Uterus (tissue), 4 donors: ENCODE measurements around the gene NR1D2. TPM values are rescaled to one million over a fixed set of nuclear protein-coding genes. Genes with fewer than 3 reads are reported as not detected.

Source experiments
- DNase-seq, 2 donors: peaks; one replicate each; pipeline ENCODE4 v3.0.0-alpha.2; 2019 to 2020
- H3K27ac ChIP-seq, 2 donors: fragments of 200-600 bp; sonication (generic); 1 replicate in 1 of 2; 2 replicates in 1 of 2; pipeline ENCODE4 v1.5.1; 2016 to 2018
- H3K27me3 ChIP-seq, 2 donors: fragments of 200-600 bp; sonication (generic); one replicate each; pipeline ENCODE4 v1.5.1; 2018 to 2019; ENCODE audit warnings: control low read depth in 1 of 2
- H3K36me3 ChIP-seq, 2 donors: fragments of 200-600 bp; sonication (generic); one replicate each; pipeline ENCODE4 v1.5.1; 2019; ENCODE audit warnings: control low read depth in 1 of 2
- H3K4me1 ChIP-seq, 2 donors: fragments of 200-600 bp; sonication (generic); one replicate each; pipeline ENCODE4 v1.5.1; 2018 to 2019; ENCODE audit warnings: control low read depth in 1 of 2
- H3K4me3 ChIP-seq, 2 donors: fragments of 200-600 bp; sonication (generic); 1 replicate in 1 of 2; 2 replicates in 1 of 2; pipeline ENCODE4 v1.5.1; 2018 to 2019; ENCODE audit warnings: mild to moderate bottlenecking in 1 of 2
- H3K9me3 ChIP-seq, 2 donors: fragments of 200-600 bp; sonication (generic); one replicate each; pipeline ENCODE4 v1.5.1; 2019; ENCODE audit warnings: control low read depth in 1 of 2
- POLR2A ChIP-seq, 2 donors: fragments of 450-650 bp; IDR thresholded peaks; one replicate each; pipeline ENCODE4 v1.6.1; 2016; ENCODE audit warnings: antibody characterized with exemption in 2 of 2, mild to moderate bottlenecking in 1 of 2, moderate library complexity in 1 of 2
- intact Hi-C: fragments of 100-400 bp; cut with DNase I; formaldehyde crosslinking; loops from one replicate; pipeline ENCODE4 v1.15.1; 2023; ENCODE audit warnings: low total_unique reads
- total RNA-seq, 4 donors: library from RNA; depleted of rRNA in 3 of 4; stranded (reverse); fragments of >200 nt in 3 of 4; gene quantifications; one replicate each; pipeline versions ENCODE4 v1.1.0 to v1.2.4, GENCODE V29; 2014 to 2023
- TF ChIP-seq, protein P1 (sequence below), 4 experiments: fragments of 200-600 bp in 2 of 4; fragments of 450-650 bp in 2 of 4; sonication (generic) in 2 of 4; IDR thresholded peaks; one replicate each; pipeline ENCODE4 v1.5.1; 2016 to 2019; ENCODE audit warnings: antibody characterized with exemption in 4 of 4, mild to moderate bottlenecking in 2 of 4, moderate library complexity in 1 of 4
- donor health status: DM: yes; HTN: yes; CAD: no.

Gene NR1D2
- total RNA-seq, 4 donors from 2014 or later = 36.8 to 95.7 (median 60.2) TPM

DNA sequence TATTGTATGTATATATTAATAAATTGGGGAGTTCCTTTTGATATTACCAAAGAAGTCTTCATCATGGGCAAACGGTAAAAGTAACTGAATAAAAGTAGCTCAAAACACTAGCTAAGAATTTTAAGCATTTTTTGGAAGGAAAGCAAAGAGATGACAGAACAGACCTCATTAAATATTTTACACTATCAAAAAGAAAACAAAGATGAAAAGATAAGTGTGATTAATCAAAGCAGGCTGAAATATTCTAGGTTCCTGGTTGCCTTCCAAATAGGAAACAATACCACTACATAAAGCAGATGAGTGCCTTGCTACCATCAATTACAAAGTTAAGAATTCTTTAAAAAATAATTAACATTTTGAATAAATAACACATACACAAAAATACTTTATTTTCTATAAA is 31.9 kb upstream of the NR1D2 start:
- H3K9me3 ChIP-seq = no peaks in the 10 kb centered on the region
- no peak overlapping the region for H3K4me3 ChIP-seq
- H3K27ac ChIP-seq = no peak overlapping the region
- intact Hi-C loops = no loop called here
- no peaks in the 10 kb centered on the region for H3K4me1 ChIP-seq
- DNase-seq = no peak
- no peaks in the 10 kb centered on the region for H3K36me3 ChIP-seq
- TF ChIP-seq, protein P1, sequence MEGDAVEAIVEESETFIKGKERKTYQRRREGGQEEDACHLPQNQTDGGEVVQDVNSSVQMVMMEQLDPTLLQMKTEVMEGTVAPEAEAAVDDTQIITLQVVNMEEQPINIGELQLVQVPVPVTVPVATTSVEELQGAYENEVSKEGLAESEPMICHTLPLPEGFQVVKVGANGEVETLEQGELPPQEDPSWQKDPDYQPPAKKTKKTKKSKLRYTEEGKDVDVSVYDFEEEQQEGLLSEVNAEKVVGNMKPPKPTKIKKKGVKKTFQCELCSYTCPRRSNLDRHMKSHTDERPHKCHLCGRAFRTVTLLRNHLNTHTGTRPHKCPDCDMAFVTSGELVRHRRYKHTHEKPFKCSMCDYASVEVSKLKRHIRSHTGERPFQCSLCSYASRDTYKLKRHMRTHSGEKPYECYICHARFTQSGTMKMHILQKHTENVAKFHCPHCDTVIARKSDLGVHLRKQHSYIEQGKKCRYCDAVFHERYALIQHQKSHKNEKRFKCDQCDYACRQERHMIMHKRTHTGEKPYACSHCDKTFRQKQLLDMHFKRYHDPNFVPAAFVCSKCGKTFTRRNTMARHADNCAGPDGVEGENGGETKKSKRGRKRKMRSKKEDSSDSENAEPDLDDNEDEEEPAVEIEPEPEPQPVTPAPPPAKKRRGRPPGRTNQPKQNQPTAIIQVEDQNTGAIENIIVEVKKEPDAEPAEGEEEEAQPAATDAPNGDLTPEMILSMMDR (IDR thresholded peaks at IDR 0.05) = no peak
- no peak for TF ChIP-seq POLR2A (IDR thresholded peaks at IDR 0.05)
- no peaks in the 10 kb centered on the region for H3K27me3 ChIP-seq

DNA sequence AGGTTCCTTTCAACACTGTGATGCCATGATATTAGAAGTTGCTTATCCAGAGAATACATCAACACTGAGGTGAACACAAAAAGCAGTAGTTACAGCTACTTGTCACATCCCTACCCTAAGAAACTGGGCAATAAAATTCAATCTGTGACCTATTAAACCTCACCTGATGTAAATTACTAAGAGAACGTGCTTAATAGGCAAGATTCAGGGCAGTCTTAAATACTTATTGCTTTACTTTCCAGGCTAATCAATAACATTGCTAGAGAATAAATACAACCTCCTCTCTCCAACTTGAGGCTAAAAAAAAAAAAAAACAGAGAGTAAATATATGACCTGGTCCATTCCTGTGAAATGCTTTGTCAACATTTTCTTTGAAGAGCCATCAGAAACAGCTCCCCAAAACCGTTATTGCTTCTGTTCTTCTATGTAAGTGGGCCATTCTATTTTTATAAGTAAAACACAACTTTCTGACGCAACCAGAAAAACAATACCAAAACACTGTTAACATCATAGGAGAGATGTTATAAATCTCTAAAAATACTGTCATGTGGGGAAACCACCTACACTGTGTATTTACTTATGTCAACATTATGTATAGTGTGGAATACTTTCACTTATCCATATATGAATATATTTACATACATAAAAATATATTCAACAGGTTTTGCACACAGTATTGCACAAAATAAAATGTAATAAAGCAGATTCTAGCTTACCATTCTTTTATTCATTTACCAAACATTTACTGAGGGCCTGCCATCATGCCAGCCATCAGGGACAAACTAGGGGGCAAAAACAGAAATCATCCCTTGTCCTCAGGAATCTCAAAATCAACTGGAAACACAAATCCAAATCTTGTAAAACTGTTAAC is 31.0 kb upstream of the NR1D2 start:
- intact Hi-C loops = no loop called here
- H3K27me3 ChIP-seq = no peaks in the 10 kb centered on the region
- TF ChIP-seq, protein P1 (IDR thresholded peaks at IDR 0.05) = no peak
- TF ChIP-seq POLR2A (IDR thresholded peaks at IDR 0.05) = no peak
- no peaks in the 10 kb centered on the region for H3K36me3 ChIP-seq
- H3K4me1 ChIP-seq = peaks cover 0 to 4% of the 10 kb centered on the region in 2 donors
- no peaks in the 10 kb centered on the region for H3K9me3 ChIP-seq
- no peak for DNase-seq
- no peak overlapping the region for H3K27ac ChIP-seq
- no peak overlapping the region for H3K4me3 ChIP-seq

DNA sequence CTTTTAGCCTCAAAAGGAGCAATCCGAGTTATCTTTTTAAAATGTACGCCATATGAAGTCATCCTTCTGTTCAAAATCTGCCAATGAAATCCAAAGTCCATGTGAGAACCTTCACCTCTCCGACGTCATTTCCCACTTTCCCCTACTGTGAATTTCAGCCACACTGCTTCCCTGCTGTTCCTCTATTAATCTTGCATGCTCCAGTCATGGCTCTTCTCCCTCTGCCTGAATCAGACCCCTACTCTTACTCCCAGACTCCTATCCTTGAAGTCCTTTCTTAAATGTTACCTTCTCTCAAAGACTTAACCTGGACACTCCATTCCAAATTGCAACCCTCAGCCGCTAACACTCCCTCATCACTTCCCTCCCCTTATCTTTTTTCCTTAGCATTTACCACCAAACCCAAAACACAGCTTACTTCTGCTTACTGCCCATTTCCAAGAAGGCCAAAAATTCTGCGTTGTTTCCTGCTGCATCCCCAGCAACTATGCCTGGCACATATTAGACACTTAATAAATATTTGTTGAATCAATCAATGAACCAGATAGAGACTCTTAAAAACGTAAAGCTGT is 29.5 kb upstream of the NR1D2 start:
- Histone ChIP-seq H3K4me3 (peak overlapping the region; percentile 78 to 91), H3K27ac (peak overlapping the region; percentile 15 to 95), H3K36me3 (no peaks in the 10 kb centered on the region), H3K4me1 (peaks cover 0 to 4% of the 10 kb centered on the region in 2 donors), H3K27me3 (no peaks in the 10 kb centered on the region), H3K9me3 (no peaks in the 10 kb centered on the region)
- no peak for TF ChIP-seq POLR2A (IDR thresholded peaks at IDR 0.05)
- TF ChIP-seq, protein P1 (IDR thresholded peaks at IDR 0.05) = no peak
- intact Hi-C loops = no loop called here
- no peak for DNase-seq

DNA sequence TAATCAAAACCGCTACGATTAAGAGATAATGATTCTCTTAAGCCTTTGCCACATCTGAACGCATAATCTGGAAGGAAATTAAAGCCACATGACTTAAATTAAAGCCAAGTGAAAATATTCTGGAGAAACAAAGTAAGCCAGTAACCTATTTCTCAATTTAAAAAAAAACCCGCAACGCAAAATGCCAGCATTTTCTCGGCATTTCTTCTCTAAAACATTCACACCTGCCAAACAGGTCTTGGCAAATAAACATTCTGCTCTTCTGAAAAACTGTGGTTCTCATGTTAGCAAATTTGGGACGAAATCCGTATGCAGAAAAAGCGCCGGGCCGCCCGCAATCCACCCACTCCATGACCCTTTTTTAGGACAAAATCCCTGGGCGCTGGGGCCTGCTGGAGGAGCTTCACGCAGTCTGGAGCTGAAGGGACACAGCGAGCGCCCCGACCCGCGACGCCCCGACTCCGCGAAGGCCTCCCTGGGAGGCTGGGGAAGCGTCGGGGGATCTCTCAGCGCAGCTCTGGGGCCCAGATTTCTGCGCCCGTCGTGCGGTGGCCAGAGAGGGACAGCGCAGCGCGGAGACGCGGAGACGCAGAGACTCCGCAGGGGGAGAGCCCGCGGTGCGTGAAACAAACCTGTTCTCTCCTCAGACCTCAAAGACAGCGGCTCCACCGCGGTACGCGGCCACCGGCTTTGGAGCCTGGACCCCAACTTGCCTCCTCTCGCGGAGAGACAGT is 28.8 kb upstream of the NR1D2 start:
- Histone ChIP-seq H3K27me3 (no peaks in the 10 kb centered on the region), H3K36me3 (no peaks in the 10 kb centered on the region), H3K27ac (peak overlapping the region; percentile 94 to 95), H3K4me3 (peak overlapping the region; percentile 78 to 91), H3K4me1 (peaks cover 0 to 4% of the 10 kb centered on the region in 2 donors), H3K9me3 (no peaks in the 10 kb centered on the region)
- no peak for DNase-seq
- intact Hi-C loops = no loop called here
- TF ChIP-seq POLR2A (IDR thresholded peaks at IDR 0.05) = no peak
- TF ChIP-seq, protein P1 (IDR thresholded peaks at IDR 0.05) = no peak
